Upper lobe of left lung (tissue), 4 donors: ENCODE results near the gene KCNJ1.
A peak's percentile ranks its signal among the peaks of the same experiment; 100 is the strongest.

ENCODE experiments used
- CTCF ChIP-seq, 6 experiments: fragments of 450-650 bp in 4 of 6; fragments of 200-600 bp in 2 of 6; sonication (generic) in 2 of 6; IDR thresholded peaks; one replicate each; pipeline ENCODE4 v1.5.1; 2016 to 2019; ENCODE audit warnings: antibody characterized with exemption in 6 of 6
- POLR2A ChIP-seq, 4 donors: fragments of 450-650 bp; IDR thresholded peaks; one replicate each; pipeline ENCODE4 v1.5.1; 2016 to 2017; ENCODE audit warnings: antibody characterized with exemption in 4 of 4, mild to moderate bottlenecking in 2 of 4

GRCh38 chr11:128831174-128832120 is 35.6 kb downstream of the KCNJ1 start:
- TF ChIP-seq CTCF (IDR thresholded peaks at IDR 0.05) (peak; percentile 52 to 87 (median 78)), POLR2A (IDR thresholded peaks at IDR 0.05) (no peak)
